Erythroblast (primary cell): ENCODE results near the gene WSCD2.
"Not testable (repeated sequence)": the region's sequence is repeated elsewhere in the genome, so short reads cannot be mapped to it uniquely, and the experiment has no call there.

Experiments
- GATA1 ChIP-seq: IDR thresholded peaks from 2 replicates; pipeline ENCODE4 v1.6.1; 2011; ENCODE audit warnings: low read depth, mild to moderate bottlenecking, control low read depth, low read length, moderate library complexity
- POLR2A ChIP-seq: IDR thresholded peaks from 2 replicates; pipeline ENCODE4 v1.6.1; 2011; ENCODE audit warnings: mild to moderate bottlenecking, low read length

DNA sequence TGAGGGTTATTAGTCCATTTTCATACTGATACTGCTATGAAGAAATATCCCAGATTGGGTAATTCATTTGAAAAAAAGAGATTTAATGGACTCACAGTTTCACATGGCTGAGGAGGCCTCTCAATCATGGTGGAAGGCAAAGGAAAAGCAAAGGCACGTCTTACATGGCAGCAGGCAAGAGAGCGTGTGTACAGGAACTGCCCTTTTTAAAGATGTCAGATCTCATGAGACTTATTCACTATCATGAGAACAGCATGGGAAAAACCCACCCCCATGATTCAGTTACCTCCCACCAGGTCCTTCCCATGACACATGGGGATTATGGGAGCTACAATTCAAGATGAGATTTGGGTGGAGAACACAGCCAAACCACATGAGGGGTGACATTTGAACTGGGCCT is 96.0 kb downstream of the WSCD2 start:
- TF ChIP-seq POLR2A, GATA1: not testable (repeated sequence)
